SKM-1 treated with dmso at 0.1 percent for 144 hours (cell line): ENCODE data around the gene DSEL.

Source experiments
- DNase-seq: peaks from one replicate; lab custom pipeline; 2025; ENCODE audit not compliant: unreplicated experiment; lab: John Stamatoyannopoulos, UW

DSEL gene

DNA sequence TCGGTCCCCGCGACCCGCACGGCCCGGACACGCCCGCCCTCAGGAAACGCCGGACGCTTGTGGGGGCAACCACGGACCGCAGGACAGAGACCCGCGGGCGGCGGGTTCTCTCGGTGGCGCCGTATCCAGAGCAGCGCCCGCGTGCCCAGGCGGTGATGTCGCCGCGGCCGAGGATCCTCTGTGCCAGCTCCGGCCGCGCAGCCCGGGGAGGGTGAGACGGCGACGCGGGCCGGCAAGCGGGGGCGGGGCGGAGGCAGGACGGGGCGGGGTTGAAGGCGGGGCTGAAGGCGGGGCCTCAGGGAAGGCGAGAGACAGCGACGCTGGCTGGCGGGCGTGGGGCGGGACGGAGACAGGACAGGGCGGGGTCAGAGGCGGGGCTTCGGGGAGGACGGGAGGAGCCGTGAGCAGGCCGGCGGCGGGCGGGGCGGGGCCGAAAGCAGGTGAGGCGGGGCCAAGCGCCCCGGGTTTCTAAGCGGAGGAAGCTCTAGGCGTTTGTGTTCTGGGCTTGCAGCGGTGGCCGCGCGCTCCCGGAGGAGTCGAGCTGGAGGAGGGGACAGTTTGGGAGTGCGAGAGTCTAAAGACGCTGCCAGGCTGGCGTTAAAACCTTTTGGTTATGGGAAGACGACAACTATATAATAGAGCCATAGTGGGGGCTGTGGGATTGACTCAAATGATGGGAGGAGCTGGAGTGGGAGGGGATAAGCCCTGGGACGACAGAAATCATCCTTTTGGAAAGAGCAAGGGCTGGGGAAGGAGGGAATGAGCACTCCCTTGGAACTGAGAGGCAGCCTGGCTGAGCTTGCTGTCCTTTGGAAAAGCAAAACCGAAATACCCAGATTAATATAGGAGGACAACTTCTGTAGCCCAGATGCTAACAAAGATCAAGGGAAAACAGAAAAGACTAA lies at the start of gene DSEL:
Gene DSEL (minus strand): TSS at position 182 of the 905 bp plus-strand sequence. CDS start 2,112 bp downstream, outside the sequence.
- DNase-seq = peak; percentile 75

DNA sequence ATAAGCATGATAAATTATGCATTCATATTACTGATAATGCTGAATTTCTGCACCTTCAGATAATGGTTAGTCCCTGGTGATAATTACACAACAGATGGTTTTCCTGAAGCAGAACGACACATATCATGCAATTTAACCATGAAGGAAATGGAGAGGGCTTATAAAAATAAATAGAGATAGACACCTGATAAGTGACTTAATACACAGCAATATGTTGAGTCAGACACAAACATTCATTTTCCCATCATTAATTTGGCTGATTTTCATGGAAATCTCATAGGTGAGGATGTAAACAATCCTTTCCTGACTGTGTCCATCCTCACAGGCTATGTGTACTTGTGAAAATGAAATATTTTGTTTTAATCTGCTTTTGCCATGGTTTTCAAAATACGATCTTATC lies 36.9 kb upstream of the DSEL start:
- no peak for DNase-seq

DNA sequence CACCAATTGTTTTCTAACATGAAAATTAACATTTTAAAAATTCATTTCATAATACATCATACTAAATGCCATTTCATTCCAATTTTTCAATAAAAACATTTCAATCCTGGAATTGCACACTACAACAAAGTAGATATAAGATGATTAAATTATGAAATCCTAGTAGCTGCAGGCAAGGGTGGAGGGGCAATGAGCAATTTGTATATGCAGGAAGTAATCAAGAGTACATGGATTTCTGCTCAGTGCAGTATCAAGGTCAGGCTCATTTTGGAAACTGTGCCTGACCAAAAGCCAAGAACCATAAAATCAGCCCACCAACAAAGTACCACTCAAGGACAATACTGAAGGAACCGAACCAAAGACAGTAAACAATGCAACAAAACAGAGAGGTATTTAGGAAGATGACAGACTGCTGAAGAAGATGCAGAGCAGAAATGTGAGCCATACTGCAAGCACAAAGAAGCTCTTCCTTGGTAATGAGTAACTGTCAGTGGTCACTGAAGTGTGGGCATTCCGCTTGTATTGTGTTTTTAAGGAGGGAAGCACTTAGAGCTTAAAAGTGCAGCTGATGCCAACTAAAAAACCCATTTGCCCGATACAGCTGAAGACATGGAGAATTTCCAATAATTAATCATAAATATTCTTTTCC lies 34.5 kb upstream of the DSEL start:
- DNase-seq = no peak

DNA sequence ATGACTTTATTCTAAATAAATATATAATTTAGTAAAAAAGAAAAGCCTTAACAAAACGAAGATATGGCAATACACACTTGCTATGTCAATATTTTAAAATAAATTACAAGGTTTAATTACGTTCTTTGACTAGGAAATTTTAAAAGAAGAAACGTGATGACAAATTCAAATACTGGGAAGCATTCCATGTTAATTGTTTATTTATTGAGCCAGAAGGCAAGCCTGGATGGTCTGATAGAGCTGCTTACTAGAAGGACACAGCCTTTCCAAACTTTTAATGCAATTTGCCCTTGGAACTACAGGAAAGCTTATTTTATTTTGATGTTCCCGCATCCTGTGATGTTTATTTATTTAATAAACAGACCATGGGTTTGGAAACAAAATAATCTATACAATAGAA lies 33.4 kb upstream of the DSEL start:
- DNase-seq = no peak

DNA sequence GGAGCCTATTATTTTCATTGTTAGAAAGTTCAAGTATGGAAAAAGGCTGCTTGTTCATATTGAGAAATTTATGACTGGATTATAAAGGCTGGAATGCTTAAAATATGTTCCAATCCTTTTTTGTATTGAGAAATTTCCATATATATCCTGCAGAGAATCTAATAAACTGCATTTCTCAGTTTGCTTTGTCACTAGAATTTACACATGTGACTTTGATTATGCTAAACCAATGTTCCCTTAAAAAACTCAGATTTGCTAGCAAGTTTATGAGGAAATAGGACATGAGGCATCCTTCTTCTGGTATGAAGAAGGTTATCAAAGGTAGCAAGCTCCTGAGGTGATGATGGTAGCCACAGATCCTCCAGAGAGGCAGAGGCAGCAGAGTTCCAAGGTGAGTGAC lies 29.2 kb upstream of the DSEL start:
- no peak for DNase-seq

DNA sequence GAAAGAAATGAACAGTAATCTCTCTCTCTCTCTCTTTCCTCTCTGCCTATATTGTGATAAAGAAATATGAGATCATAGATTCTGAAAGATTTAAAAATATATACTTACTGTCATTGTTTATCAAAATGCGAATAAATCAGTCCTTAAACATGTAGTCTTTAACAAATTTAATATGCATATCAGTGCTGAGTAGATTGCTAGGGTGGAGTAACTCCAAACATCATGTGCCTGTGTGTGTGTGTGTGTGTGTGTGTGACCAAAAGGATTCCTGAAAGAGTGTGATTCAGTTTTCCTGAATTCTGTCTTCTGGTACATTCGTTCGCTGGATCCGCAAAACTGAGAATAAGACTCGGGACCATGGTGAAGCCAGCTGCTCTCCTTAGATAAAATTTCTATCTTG lies 24.0 kb upstream of the DSEL start:
- DNase-seq = no peak

DNA sequence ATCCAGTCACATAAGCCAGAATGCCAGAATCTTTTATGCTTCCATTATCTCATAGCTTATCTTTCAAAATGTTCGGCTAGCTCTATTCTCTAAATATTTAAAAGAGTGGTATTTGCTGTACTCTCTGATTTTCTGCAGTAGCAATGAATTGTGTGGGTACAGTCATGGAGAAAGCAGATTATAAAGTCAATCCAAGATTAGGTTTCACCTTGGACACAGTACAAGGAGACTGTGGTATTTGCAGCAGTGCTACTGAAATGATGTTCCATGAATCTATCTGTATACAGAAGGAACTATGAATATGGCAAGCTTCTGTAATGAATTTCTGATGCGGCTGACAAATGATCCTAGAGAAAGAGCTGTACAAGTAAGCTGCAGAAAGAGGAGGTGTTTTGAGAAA lies 15.4 kb upstream of the DSEL start:
- DNase-seq = no peak

DNA sequence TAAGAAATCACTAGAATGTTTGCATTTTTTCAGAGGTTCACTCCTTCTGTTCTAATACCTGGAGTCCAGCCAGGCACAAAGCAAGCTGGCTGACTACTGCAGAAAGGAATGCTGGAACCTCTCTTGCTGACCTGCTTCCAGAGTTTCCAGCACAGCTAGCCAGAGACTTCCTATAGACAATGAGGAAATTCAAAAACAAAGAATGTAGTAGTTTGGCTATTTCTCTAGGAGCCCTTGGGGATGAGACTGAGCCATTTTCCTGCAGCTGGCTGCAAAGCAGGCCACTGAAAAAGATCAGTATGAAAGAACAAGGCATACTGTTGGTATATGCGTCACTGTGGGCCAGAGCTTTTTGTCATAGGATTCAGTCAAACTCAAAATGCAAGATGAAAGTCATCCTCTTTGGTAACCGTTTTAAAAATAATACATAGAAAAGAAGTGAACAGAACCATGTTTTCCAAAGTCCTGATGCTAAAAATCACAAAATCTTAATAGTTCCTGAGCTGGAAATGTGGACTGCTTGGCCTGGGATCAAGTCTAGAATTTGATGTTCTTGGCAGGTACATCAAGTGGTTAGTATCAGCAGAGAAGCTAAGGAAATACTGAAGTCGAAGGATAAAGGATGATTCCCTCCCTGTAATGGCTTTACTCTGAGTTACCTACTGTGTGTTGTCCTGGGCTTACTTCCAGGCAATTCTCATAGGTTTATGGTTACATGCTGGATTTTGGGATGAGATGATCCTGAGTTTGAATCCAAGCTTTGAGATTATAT lies 9.0 kb upstream of the DSEL start:
- no peak for DNase-seq

DNA sequence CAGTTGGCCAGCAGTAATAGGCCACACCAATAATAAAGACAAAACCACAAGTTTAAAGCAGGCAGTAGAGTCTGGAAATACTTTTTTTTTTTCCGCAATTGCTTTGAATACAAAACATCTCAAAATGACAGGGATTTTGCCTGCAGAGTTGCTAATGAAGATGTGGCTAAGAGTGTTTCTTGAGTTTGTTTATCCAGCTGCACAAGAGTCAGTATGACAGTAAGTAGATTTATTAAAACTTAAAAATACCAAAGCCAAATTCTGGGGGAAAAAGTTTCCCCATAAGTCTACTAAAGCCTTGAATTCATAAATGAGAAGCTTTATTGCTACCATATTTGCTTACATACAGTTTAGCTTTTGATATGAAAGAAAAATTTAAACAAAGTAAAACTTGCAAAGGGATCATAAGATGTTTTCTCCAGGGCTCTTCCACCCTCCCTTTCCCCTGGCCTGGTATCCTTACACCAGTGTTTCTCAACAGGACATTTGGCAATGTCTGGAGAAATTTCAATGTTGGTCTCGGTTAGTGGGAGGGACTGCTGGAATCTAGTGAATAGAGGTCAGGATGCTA lies 3.9 kb upstream of the DSEL start:
- DNase-seq = no peak

DNA sequence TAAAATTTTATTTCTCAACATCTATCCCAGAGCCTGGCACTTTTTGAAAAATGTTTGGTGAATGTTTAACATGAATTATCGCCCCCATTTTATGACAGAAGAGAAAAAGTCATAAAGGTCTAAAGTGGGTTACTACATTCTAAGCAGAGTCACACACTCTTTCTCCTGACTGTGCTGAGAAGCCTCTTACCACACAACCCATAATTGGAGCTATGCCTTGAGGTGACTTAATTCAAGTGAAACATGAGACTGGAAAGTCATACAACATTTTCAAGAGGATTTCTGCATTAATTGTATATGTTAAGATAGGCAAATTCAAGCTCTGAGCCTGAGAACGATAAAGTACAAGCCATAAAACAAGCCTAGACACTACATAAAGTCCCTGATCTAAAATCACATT lies 3.1 kb upstream of the DSEL start:
- DNase-seq = no peak

DNA sequence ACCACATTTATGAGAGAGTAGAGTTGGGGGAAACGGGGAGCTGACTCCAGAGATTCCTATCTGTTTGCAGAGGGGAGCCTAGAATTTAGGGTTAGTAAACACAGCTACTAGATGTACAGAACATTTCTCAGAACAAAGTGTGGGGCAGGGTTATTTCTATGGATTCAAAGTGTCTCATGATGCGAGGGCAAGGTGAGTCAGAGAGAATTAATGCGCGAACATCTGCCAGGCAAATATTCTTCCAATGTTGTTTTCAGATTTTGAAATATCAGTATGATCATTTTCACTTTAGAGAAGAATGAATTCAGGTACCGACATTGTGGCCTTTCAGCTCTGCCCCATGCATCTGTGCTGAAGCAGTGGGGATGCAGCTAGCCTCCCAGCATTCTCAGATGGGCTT lies 2.0 kb upstream of the DSEL start:
- DNase-seq = no peak

DNA sequence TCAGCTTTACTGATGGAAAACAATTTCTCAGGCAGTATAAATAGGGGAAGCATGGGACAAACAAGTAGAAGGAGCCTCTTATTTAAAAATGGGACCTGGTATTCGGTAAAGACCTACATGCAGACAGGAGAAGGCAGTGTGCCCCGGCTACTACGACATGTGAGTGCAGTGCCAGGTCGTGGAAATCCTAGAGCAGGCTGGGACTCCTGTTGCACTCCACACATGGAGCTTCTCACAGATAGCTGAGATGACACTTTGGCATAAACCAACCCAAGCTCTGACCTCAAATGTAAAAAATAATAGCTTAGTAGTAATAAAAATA lies 885 bp upstream of the DSEL start:
- no peak for DNase-seq

DNA sequence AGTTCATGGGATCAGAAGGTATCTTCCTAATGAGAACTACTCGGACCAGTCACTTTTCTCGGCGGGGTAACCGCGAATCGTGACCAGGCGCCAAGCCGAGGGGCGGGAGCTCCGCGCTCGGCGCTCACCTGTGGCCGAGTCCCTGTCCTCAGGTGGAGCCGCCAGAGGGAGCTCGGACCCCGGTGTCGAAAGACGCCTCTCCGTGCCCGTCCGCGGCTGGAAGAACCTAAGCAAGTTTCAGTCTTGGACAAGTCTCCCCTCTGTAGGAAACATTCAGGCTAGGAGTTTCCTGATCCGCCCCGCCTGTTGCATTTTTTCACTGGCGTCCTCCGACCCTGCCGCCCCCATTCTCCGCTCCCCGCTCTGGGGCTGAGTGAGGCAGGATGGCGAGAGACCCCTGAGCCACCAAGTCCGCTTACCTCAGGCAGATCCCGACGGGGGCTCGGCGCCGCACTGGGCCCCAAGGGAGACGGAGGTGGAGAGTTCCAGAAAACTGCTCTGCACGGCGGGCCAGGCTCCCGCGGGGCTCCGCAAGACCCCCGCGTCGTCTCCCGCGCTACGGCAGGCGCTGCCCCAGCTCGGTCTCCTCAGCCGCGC lies 480 bp downstream of the DSEL start:
- DNase-seq = peak; percentile 36

DNA sequence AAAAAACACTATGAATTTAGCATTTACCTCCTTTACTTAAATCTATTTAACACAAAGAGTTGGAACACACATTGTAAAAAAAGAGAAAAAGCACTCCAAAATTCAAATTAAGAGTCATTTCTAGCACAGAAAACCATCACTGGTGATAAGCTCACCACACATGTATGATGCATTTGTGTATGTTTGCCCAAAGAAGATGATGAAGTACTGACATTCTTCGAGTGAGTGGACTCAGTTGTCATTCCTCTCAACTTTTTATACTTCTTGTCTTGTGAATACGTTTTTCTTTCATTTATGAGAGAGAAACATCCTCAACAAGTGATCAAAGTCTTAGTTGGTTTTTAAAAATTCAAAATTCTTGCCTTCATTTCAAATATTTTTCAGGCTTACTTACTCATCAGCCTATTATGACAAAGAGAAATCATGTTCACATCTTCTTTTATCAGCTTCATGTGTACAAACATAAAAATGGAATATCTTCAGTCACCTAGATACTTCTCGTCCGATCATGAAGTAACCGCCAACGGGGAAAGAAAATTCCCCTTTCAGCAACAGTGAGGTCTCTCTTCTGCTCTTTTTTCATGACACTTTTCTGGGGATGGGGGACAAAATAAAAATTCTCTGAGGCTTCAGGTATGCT lies 1.5 kb downstream of the DSEL start:
- DNase-seq = no peak

DNA sequence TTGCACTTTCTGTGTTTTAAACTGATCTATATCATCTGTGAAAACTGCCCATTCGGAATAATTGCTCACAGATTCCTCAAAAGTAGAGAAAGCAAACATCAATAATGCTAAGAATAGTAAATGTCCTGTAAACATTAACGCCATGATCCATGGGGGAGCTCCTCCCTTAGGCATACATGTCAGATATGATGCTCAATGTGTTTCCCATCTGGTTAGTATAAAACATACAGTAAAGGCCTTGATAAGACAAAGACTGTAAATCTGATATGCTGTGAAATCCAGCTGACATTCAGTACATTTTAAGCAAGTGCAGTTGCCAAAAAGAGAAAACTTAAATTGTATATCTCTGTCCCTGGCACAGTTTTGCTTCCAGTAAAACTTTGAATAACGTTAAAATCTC lies 2.1 kb downstream of the DSEL start:
- no peak for DNase-seq

DNA sequence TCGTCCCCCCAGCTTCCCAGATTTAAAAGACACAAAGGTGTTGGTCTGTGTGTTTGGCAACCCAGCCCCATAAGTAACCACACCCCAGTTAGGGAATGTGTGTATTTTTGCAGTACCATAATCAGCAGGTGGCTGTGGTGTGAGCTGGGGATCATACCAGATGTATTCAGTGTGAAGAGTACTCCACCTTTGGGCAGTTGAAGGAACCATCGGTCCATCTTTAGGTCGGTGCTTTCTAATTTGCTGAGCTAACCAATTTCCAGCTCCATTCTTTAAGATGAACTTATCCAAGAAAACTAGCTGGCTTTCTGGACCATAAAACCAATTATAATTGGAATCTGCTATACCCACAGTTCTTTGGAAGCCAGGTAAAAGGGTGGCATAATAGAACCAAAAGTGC lies 3.2 kb downstream of the DSEL start:
- DNase-seq = no peak

DNA sequence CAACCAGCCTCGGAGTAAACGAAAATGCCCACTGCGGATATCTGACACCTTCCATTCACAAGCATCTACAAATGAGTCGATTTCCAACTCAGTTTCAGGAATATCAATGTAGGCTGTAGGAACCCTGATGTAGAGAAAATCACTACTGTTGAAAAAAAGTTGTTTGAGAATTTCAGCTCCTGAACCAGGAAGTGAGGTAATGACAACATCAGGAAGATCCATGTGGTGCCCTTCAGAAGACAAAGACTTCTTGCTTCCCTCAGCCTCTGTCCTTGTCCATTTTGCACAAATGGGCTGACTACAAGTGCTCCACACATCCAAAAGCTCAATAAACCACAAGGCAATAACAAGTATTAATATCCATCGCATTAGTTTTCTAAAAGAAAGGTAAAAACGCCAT lies 4.7 kb downstream of the DSEL start:
- no peak for DNase-seq

DNA sequence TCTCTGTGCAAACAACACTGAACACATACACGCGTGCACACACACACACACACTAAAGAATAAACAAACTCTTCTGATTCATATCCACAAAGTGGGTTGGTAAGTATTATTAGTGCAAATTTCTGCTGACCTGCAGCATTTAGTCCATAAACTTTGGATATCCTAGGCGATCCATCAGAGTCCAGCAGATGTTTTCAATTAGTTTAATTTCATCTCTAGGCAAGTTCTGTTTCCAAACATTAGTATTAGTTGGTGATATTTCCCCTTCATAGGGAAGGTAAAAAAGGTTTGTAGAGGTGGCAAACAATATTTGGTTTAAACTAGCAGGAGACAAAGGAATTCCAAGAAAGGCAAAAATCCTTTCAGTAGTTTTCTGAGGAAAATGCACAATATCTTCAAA lies 5.7 kb downstream of the DSEL start:
- DNase-seq = no peak

DNA sequence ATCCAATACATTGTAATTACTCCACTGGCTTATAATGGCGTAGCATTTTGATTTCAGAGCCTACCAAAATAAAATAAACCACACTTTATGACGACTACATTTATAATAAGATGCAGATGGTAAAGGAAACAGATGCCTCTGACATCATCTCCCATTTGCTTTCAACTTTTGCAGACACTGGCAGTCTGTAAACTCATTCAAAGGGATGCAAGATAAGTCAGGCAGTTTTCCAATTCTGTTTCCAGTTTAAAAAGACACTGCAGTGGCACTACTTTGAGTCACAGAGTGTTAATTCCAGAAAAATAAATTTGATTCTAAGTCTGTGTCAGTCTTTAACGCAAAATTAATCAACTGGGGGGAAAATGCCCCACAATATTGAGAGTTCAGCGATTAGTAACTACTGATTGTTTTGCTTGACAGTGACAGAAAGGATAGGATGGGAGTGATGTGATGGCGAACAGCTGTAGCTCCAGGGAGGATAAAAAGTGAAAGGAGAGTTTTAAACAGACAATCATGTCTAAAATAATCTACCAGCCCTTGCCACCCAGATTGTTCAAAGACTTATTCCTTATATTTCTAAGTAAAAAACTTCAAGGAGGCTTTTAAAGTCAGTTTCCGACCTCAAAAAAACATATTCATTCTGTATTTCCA lies 6.7 kb downstream of the DSEL start:
- DNase-seq = no peak

DNA sequence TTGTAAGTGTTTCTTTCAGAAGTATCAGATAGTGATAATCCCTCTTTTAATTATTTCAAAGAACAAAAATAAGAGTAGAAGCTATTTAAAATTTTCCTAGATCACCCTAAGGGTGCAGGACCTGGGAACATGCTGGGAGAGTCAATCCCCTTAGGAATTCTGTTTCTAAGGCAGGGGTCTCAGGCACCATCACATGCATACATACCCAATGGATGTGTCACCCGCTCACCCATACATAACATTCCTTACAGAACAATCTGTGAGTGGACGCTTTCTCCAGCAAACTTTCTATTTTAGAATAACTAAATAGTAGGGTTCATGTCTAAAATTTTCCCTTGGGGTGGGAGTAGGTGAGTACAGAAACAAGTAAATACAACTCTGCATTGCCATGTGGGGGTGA lies 8.4 kb downstream of the DSEL start:
- DNase-seq = no peak
